HepG2 (cell line): ENCODE data around the gene KAZALD1.

Source experiments
- BHLHE40 ChIP-seq: IDR thresholded peaks from 2 replicates; pipeline ENCODE4 v1.6.1; 2011; ENCODE audit warnings: low read length, improper control_type of control experiment
- GABPA ChIP-seq, 2 experiments: IDR thresholded peaks; 2 replicates each; pipeline ENCODE4 v1.6.1; 2011 to 2016; ENCODE audit warnings: low read depth in 2 of 2, low read length in 1 of 2, missing biosample characterization in 1 of 2, missing genetic modification characterization in 1 of 2
- HCFC1 ChIP-seq: fragments of 150-350 bp; IDR thresholded peaks from 2 replicates; pipeline ENCODE4 v1.6.1; 2014; ENCODE audit warnings: low read depth, low read length
- NFIC ChIP-seq: IDR thresholded peaks from 2 replicates; pipeline ENCODE4 v1.6.1; 2012; ENCODE audit warnings: mild to moderate bottlenecking, low read length, inconsistent platforms
- ZNF207 ChIP-seq: fragments of 450-650 bp; IDR thresholded peaks from 2 replicates; pipeline ENCODE4 v1.6.1; 2016; ENCODE audit warnings: antibody characterized with exemption, borderline replicate concordance
- ZNF777 ChIP-seq: sonication (generic); formaldehyde crosslinking; IDR thresholded peaks from 2 replicates; pipeline ENCODE4 v1.4.0; 2020; ENCODE audit warnings: missing genetic modification reagents
- TF ChIP-seq, protein P1 (sequence below): sonication (generic); formaldehyde crosslinking; IDR thresholded peaks from 2 replicates; pipeline ENCODE4 v1.4.0; 2020; ENCODE audit warnings: missing genetic modification reagents
- TF ChIP-seq, protein P2 (sequence below): sonication (generic); formaldehyde crosslinking; IDR thresholded peaks from 2 replicates; pipeline ENCODE4 v1.5.0; 2020; ENCODE audit warnings: mild to moderate bottlenecking, missing genetic modification reagents, moderate library complexity
- TF ChIP-seq, protein P3 (sequence below): sonication (generic); formaldehyde crosslinking; IDR thresholded peaks from 2 replicates; pipeline ENCODE4 v1.4.0; 2020; ENCODE audit warnings: missing genetic modification reagents, mild to moderate bottlenecking, borderline replicate concordance

DNA sequence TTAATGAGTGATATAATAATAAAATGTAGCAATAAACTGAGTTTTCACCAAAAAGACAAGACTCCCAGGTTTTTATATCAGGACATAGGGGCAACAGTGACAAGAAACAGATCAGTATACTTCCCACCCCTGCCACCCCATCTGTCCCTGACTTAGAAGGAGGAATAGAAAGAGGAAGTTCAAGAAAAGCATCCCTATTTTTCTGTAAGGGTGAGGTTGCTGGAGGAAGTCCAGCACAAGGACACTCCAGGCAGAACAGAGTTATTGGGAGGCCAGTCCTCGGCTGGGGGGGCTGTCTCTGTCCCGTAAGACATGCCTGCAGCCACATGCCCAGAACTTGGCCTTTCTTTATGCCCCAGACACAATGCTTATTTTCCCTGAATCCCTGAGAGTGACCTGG lies 52.9 kb downstream of the KAZALD1 start:
- TF ChIP-seq NFIC (no peak), ZNF777 (CRISPR knock-in tag) (no peak), HCFC1 (no peak), ZNF207 (no peak), GABPA (IDR thresholded peaks at IDR 0.05; ENCODE audit: low read depth, low read length) (no peak), GABPA (CRISPR knock-in tag; IDR thresholded peaks at IDR 0.05; ENCODE audit: low read depth) (no peak), BHLHE40 (no peak)
- TF ChIP-seq, protein P1, sequence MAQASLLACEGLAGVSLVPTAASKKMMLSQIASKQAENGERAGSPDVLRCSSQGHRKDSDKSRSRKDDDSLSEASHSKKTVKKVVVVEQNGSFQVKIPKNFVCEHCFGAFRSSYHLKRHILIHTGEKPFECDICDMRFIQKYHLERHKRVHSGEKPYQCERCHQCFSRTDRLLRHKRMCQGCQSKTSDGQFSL (CRISPR knock-in tag): no peak
- TF ChIP-seq, protein P2, sequence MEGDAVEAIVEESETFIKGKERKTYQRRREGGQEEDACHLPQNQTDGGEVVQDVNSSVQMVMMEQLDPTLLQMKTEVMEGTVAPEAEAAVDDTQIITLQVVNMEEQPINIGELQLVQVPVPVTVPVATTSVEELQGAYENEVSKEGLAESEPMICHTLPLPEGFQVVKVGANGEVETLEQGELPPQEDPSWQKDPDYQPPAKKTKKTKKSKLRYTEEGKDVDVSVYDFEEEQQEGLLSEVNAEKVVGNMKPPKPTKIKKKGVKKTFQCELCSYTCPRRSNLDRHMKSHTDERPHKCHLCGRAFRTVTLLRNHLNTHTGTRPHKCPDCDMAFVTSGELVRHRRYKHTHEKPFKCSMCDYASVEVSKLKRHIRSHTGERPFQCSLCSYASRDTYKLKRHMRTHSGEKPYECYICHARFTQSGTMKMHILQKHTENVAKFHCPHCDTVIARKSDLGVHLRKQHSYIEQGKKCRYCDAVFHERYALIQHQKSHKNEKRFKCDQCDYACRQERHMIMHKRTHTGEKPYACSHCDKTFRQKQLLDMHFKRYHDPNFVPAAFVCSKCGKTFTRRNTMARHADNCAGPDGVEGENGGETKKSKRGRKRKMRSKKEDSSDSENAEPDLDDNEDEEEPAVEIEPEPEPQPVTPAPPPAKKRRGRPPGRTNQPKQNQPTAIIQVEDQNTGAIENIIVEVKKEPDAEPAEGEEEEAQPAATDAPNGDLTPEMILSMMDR (CRISPR knock-in tag): no peak
- TF ChIP-seq, protein P3, sequence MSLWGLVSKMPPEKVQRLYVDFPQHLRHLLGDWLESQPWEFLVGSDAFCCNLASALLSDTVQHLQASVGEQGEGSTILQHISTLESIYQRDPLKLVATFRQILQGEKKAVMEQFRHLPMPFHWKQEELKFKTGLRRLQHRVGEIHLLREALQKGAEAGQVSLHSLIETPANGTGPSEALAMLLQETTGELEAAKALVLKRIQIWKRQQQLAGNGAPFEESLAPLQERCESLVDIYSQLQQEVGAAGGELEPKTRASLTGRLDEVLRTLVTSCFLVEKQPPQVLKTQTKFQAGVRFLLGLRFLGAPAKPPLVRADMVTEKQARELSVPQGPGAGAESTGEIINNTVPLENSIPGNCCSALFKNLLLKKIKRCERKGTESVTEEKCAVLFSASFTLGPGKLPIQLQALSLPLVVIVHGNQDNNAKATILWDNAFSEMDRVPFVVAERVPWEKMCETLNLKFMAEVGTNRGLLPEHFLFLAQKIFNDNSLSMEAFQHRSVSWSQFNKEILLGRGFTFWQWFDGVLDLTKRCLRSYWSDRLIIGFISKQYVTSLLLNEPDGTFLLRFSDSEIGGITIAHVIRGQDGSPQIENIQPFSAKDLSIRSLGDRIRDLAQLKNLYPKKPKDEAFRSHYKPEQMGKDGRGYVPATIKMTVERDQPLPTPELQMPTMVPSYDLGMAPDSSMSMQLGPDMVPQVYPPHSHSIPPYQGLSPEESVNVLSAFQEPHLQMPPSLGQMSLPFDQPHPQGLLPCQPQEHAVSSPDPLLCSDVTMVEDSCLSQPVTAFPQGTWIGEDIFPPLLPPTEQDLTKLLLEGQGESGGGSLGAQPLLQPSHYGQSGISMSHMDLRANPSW (CRISPR knock-in tag): no peak
